Hepatocyte (in vitro differentiated cells): ENCODE data around the gene KRTAP21-3. TPM values are rescaled to one million over a fixed set of nuclear protein-coding genes. Genes with fewer than 3 reads are reported as not detected.

ENCODE experiments used
- DNase-seq: peaks from one replicate; pipeline ENCODE4 v3.0.0-alpha.2; 2016; ENCODE audit warnings: low spot score
- H2AFZ ChIP-seq: fragments of 200-600 bp; sonication (generic); 2 replicates; pipeline ENCODE4 v1.6.0; 2016; ENCODE audit warnings: antibody characterized with exemption, mild to moderate bottlenecking
- H3K27ac ChIP-seq: fragments of 200-600 bp; sonication (generic); 2 replicates; pipeline ENCODE4 v1.5.1; 2016; ENCODE audit warnings: mild to moderate bottlenecking
- H3K27me3 ChIP-seq: fragments of 200-600 bp; sonication (generic); 2 replicates; pipeline ENCODE4 v1.6.1; 2016
- H3K36me3 ChIP-seq: fragments of 200-600 bp; sonication (generic); replicated peaks from 2 replicates; pipeline ENCODE4 v1.5.1; 2016; ENCODE audit warnings: low read depth; ENCODE audit not compliant: insufficient read depth
- H3K4me1 ChIP-seq: fragments of 200-600 bp; sonication (generic); 2 replicates; pipeline ENCODE4 v1.5.1; 2016; ENCODE audit warnings: mild to moderate bottlenecking, moderate library complexity; ENCODE audit not compliant: insufficient read depth
- H3K4me2 ChIP-seq: fragments of 200-600 bp; sonication (generic); 2 replicates; pipeline ENCODE4 v1.6.0; 2016
- H3K4me3 ChIP-seq: fragments of 200-600 bp; sonication (generic); 2 replicates; pipeline ENCODE4 v1.5.1; 2016; ENCODE audit warnings: mild to moderate bottlenecking
- H3K79me2 ChIP-seq: fragments of 200-600 bp; sonication (generic); 2 replicates; pipeline ENCODE4 v1.6.0; 2017; ENCODE audit warnings: mild to moderate bottlenecking
- H3K9me2 ChIP-seq: fragments of 200-600 bp; sonication (generic); replicated peaks from 2 replicates; pipeline ENCODE4 v1.6.0; 2017; ENCODE audit warnings: mild to moderate bottlenecking; ENCODE audit not compliant: insufficient read depth
- H3K9me3 ChIP-seq: fragments of 200-600 bp; sonication (generic); 2 replicates; pipeline ENCODE4 v1.5.1; 2016; ENCODE audit warnings: low read depth, mild to moderate bottlenecking
- H4K20me1 ChIP-seq: fragments of 200-600 bp; sonication (generic); 2 replicates; pipeline ENCODE4 v1.6.0; 2016; ENCODE audit warnings: mild to moderate bottlenecking; ENCODE audit not compliant: insufficient read depth, poor library complexity, severe bottlenecking
- CTCF ChIP-seq: fragments of 200-600 bp; sonication (generic); IDR thresholded peaks from 2 replicates; pipeline ENCODE4 v1.5.1; 2016; ENCODE audit warnings: antibody characterized with exemption, mild to moderate bottlenecking; ENCODE audit not compliant: poor library complexity
- EZH2 ChIP-seq: fragments of 200-600 bp; sonication (generic); IDR thresholded peaks from 2 replicates; pipeline ENCODE4 v1.6.1; 2016; ENCODE audit warnings: antibody characterized with exemption, mild to moderate bottlenecking, borderline replicate concordance
- EZH2phosphoT487 ChIP-seq: fragments of 200-600 bp; sonication (generic); IDR thresholded peaks from one replicate; pipeline ENCODE4 v1.6.1; 2018; ENCODE audit warnings: antibody characterized with exemption, mild to moderate bottlenecking, low read depth, moderate library complexity; ENCODE audit not compliant: unreplicated experiment, severe bottlenecking
- WGBS: methylation state at CpG from one replicate; pipeline ENCODE4 v1.1.6; 2016; ENCODE audit warnings: low lambda C conversion rate; ENCODE audit errors: missing lambda C conversion rate; 5-methylcytosine and 5-hydroxymethylcytosine counted together
- polyA plus RNA-seq: library from polyadenylated mRNA; unstranded; fragments of >200 nt; fragmentation: Nextera tagmentation; extraction: Ambion mirVana; gene quantifications from 2 replicates; pipeline ENCODE4 v1.2.1, GENCODE V29; 2016
- total RNA-seq: library from RNA; depleted of rRNA; stranded (reverse); fragments of >200 nt; gene quantifications from 2 replicates; pipeline ENCODE4 v1.2.3, GENCODE V29; 2014

Gene KRTAP21-3
- total and polyA plus RNA-seq, 2 experiments from 2014 or later: not detected

- Histone ChIP-seq H3K36me3 (no peaks in the 10 kb centered on the region), H3K4me1 (no peaks in the 10 kb centered on the region), H3K27ac (no peak overlapping the region), H3K27me3 (no peaks in the 10 kb centered on the region), H3K9me3 (peaks cover 3% of the 10 kb centered on the region), H3K79me2 (no peaks in the 10 kb centered on the region), H2AFZ (no peak overlapping the region), H3K9me2 (no peaks in the 10 kb centered on the region), H3K4me2 (no peak overlapping the region), H3K4me3 (no peak overlapping the region), H4K20me1 (no peaks in the 10 kb centered on the region)
- TF ChIP-seq CTCF (no peak), EZH2phosphoT487 (no peak), EZH2 (no peak)
- 74% methylated on average over 3 of the region's 3 CpGs for WGBS
- no peak for DNase-seq
Measured at GRCh38 chr21:30714456-30714855, 4.1 kb downstream of the KRTAP21-3 start.

DNA sequence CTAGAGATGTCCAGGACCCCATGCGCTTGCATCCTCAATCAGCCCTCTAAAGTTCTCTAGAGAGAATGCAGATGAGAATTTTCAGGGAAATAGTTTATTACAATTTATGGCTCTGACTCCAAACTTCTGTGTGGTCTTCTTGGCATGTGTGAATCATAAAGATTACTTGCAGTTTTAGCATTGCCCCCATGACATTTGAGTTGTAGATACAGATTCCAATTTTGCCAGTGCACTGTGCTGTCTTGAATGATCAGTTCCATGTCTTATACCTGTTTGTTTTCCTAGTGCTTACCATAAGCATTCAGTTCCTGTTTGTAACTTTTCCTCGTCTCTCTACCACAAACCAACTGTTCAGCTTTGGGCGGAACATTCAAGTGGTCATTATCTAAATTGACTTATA, 4.8 kb downstream of the KRTAP21-3 start:
- no peak overlapping the region for H3K4me3 ChIP-seq
- no peaks in the 10 kb centered on the region for H3K9me2 ChIP-seq
- H3K27me3 ChIP-seq: no peaks in the 10 kb centered on the region
- DNase-seq: no peak
- H3K79me2 ChIP-seq: no peaks in the 10 kb centered on the region
- H3K4me1 ChIP-seq: no peaks in the 10 kb centered on the region
- TF ChIP-seq CTCF (no peak), EZH2 (no peak), EZH2phosphoT487 (no peak)
- H4K20me1 ChIP-seq: no peaks in the 10 kb centered on the region
- no peak overlapping the region for H3K4me2 ChIP-seq
- H3K36me3 ChIP-seq: no peaks in the 10 kb centered on the region
- no peak overlapping the region for H3K27ac ChIP-seq
- peaks cover 3% of the 10 kb centered on the region for H3K9me3 ChIP-seq
- 90% methylated on average over 3 of the region's 3 CpGs for WGBS
- H2AFZ ChIP-seq: no peak overlapping the region

GRCh38 chr21:30710499-30710898, 8.1 kb downstream of the KRTAP21-3 start:
- Histone ChIP-seq H3K4me3 (no peak overlapping the region), H3K4me1 (no peaks in the 10 kb centered on the region), H3K27ac (no peak overlapping the region), H2AFZ (no peak overlapping the region), H4K20me1 (no peaks in the 10 kb centered on the region), H3K9me3 (peaks cover 3% of the 10 kb centered on the region), H3K36me3 (no peaks in the 10 kb centered on the region), H3K27me3 (no peaks in the 10 kb centered on the region), H3K4me2 (no peak overlapping the region), H3K9me2 (no peaks in the 10 kb centered on the region), H3K79me2 (no peaks in the 10 kb centered on the region)
- WGBS: 47% methylated on average over 3 of the region's 3 CpGs
- no peak for TF ChIP-seq CTCF
- TF ChIP-seq EZH2phosphoT487: no peak
- TF ChIP-seq EZH2: no peak
- DNase-seq: no peak

DNA sequence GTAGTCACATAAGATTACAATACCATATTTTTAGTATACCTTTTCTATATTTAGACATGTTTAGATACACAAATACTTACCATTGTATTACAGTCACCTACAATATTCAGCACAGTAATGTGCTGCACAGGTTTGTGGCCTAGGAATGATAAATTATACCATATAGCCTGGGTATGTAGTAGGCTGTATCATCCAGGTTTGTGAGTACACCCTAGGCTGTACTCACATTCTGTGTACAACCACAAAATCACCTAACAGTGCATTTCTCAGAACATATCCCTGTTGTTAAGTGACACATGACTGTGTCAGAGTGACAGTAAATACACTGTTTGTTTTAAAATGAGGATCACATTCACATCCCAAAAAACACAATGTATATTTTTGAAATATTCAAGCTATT, 11.2 kb downstream of the KRTAP21-3 start:
- Histone ChIP-seq H3K9me3 (peaks cover 3% of the 10 kb centered on the region), H3K9me2 (no peaks in the 10 kb centered on the region), H3K4me3 (no peak overlapping the region), H3K27me3 (no peaks in the 10 kb centered on the region), H3K36me3 (no peaks in the 10 kb centered on the region), H2AFZ (no peak overlapping the region), H3K4me1 (no peaks in the 10 kb centered on the region), H3K79me2 (no peaks in the 10 kb centered on the region), H3K4me2 (no peak overlapping the region), H3K27ac (no peak overlapping the region), H4K20me1 (no peaks in the 10 kb centered on the region)
- DNase-seq: no peak
- TF ChIP-seq EZH2 (no peak), CTCF (no peak), EZH2phosphoT487 (no peak)
